Measurements from ENCODE around the gene HYAL1. TPM values are rescaled to one million over a fixed set of nuclear protein-coding genes. Genes with fewer than 3 reads are reported as not detected.
A peak's percentile ranks its signal among the peaks of the same experiment; 100 is the strongest.

HYAL1 gene
- total RNA-seq, 1 donor from 2014 or later: 78.8 TPM

DNA sequence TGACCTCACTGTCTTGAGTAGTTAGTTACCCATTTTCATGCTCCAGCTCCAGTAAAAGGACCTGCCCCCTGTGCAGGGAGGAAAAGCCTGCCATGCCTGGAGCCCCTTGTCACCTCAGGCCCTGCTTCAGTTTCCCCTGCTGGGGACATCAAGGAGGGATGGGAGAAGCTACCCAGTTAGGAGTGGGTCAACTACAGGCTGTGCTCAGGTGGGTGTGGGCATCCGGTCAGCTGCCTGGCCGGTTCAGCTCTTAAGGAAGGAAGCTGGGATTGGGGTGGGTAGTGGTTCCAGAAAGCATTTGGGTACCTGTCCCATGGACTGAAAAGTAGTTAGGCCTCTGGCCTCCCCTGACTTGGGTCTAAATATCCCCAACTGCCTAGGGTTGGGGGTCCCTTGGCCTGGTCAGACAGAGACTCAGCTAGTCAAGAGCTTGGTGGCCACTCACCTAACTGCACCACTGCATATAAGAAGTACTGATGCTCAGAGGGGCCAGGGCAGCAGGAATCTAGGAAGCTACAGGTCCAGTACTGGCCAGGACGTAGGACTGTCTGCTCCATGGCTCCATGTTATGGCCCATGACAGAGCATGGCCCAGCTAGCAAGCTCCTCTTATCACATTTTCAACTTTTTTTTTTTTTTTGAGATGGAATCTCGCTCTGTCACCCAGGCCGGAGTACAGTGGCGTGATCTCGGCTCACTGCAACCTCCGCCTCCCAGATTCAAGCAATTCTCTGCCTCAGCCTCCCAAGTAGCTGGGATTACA lies 23.9 kb downstream of the HYAL1 start:
- H3K4me1 ChIP-seq: peaks cover 4% of the 10 kb centered on the region
- no peak overlapping the region for H3K4me3 ChIP-seq
- no peaks in the 10 kb centered on the region for H3K9me3 ChIP-seq
- intact Hi-C loops (cut with DNase I): no loop called here
- H3K27me3 ChIP-seq: peaks cover 6% of the 10 kb centered on the region
- DNase-seq: no peak
- H3K27ac ChIP-seq: no peak overlapping the region
- peak; percentile 2 for ATAC-seq
- no peak for TF ChIP-seq CTCF (IDR thresholded peaks at IDR 0.05)
- no peaks in the 10 kb centered on the region for H3K36me3 ChIP-seq

GRCh38 chr3:50278880-50279224 lies 24.5 kb downstream of the HYAL1 start, which contains the start of gene LSMEM2:
LSMEM2 (plus strand) TSS chr3:50279087; CDS start chr3:50279114, 27 bp downstream.
- Histone ChIP-seq H3K27ac (no peak within 1 kb of the TSS), H3K4me3 (no peak within 1 kb of the TSS), H3K9me3 (no peaks in the 10 kb centered on the region), H3K36me3 (no peaks in the 10 kb centered on the region), H3K4me1 (peaks cover 9% of the 10 kb centered on the region), H3K27me3 (peaks cover 7% of the 10 kb centered on the region)
- no peak for TF ChIP-seq CTCF (IDR thresholded peaks at IDR 0.05)
- intact Hi-C loops (cut with DNase I): no loop called here
- DNase-seq (no peak), ATAC-seq (no peak)

GRCh38 chr3:50278123-50278879 lies 25.1 kb downstream of the HYAL1 start:
- ATAC-seq: no peak
- H3K4me3 ChIP-seq: no peak overlapping the region

GRCh38 chr3:50276762-50277101 lies 26.6 kb downstream of the HYAL1 start:
- no peak for ATAC-seq
- DNase-seq: no peak
- Histone ChIP-seq H3K9me3 (no peaks in the 10 kb centered on the region), H3K36me3 (no peaks in the 10 kb centered on the region), H3K27me3 (peaks cover 7% of the 10 kb centered on the region), H3K27ac (no peak overlapping the region), H3K4me3 (no peak overlapping the region), H3K4me1 (peaks cover 21% of the 10 kb centered on the region)
- intact Hi-C loops (cut with DNase I): no loop called here
- no peak for TF ChIP-seq CTCF (IDR thresholded peaks at IDR 0.05)

More at GRCh38 chr3:50278123-50278879, 25.1 kb downstream of the HYAL1 start:
- TF ChIP-seq CTCF (IDR thresholded peaks at IDR 0.05): no peak
- intact Hi-C loops (cut with DNase I): no loop called here
- H3K27ac ChIP-seq: no peak overlapping the region
- H3K36me3 ChIP-seq: no peaks in the 10 kb centered on the region
- H3K4me1 ChIP-seq: peaks cover 14% of the 10 kb centered on the region
- DNase-seq: no peak
- peaks cover 7% of the 10 kb centered on the region for H3K27me3 ChIP-seq
- H3K9me3 ChIP-seq: no peaks in the 10 kb centered on the region

- H3K9me3 ChIP-seq: no peaks in the 10 kb centered on the region
- H3K4me1 ChIP-seq: peaks cover 21% of the 10 kb centered on the region
- H3K4me3 ChIP-seq: no peak overlapping the region
- H3K27ac ChIP-seq: no peak overlapping the region
- no peak for TF ChIP-seq CTCF (IDR thresholded peaks at IDR 0.05)
- H3K27me3 ChIP-seq: peaks cover 7% of the 10 kb centered on the region
- DNase-seq: no peak
- H3K36me3 ChIP-seq: no peaks in the 10 kb centered on the region
- ATAC-seq: no peak
- intact Hi-C loops (cut with DNase I): no loop called here
Measured at GRCh38 chr3:50275996-50276761, 27.2 kb downstream of the HYAL1 start.

Measured in upper lobe of right lung (tissue), 1 donor.